ENCODE measurements around the gene CRACDL. TPM values are rescaled to one million over a fixed set of nuclear protein-coding genes. Genes with fewer than 3 reads are reported as not detected.

The CRACDL gene
- total and polyA plus RNA-seq, 4 experiments from 2014 or later = 0.25 to 1.3 (median 1.2) TPM

DNA sequence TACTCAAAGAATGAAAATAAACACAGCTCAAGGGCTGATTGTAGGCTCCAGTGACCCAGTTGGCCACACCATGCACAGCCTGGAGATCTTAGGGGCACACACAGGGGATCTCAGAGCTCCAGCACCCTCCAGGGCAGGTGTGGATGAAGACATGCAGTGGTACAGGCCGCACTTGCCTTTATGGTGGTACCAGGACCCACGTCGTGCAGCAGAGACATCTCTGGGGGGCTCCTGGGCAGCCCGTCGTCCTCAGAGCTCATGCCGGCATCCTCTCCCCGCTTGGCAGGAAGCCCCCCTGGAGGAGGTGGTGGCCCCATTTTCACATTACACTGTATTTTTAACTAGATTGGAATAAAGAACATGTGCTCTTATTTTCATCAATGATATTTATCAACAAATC, 103.9 kb downstream of the CRACDL start:
- Histone ChIP-seq H3K36me3 (ENCODE audit: insufficient read depth, low read length) (no peaks in the 10 kb centered on the region), H3K4me3 (ENCODE audit: low read length in 2 of 2) (no peak overlapping the region), H3K9me3 (ENCODE audit: control insufficient read depth in 1 of 2, low read length in 2 of 2) (no peaks in the 10 kb centered on the region), H3K4me1 (ENCODE audit: insufficient read depth, low read length) (peaks cover 75% of the 10 kb centered on the region), H3K27me3 (ENCODE audit: insufficient read depth, low read length) (no peaks in the 10 kb centered on the region), H3K27ac (ENCODE audit: low read depth, low read length) (no peak overlapping the region)
- no peak for DNase-seq
- Mint-ChIP-seq H3K4me3 (peak overlapping the region in 2 of 8 donors; percentile 24 to 54), H3K36me3 (no peaks in the 10 kb centered on the region), H3K9me3 (no peaks in the 10 kb centered on the region), H3K4me1 (peaks cover 60 to 88% (median 76%) of the 10 kb centered on the region in 4 donors), H3K27me3 (no peaks in the 10 kb centered on the region), H3K27ac (peak overlapping the region in 5 of 7 donors; percentile 25 to 80 (median 52))
- POLR2A ChIA-PET (ENCODE audit: partially characterized antibody) = interaction anchor here (1.0 to 19.4 kb wide), 4 partner anchors 10 to 133 kb away, joined by 3 to 209 read pairs (median 3); partner anchors contain the start of gene MGAT4A
- intact Hi-C loops (cut with micrococcal nuclease) = no loop called here
- CTCF ChIA-PET (ENCODE audit: partially characterized antibody) = interaction anchor here (0.6 to 5.4 kb wide), 6 partner anchors 10 to 183 kb away, joined by 3 to 22 read pairs (median 4); no protein-coding TSS in a partner anchor

DNA sequence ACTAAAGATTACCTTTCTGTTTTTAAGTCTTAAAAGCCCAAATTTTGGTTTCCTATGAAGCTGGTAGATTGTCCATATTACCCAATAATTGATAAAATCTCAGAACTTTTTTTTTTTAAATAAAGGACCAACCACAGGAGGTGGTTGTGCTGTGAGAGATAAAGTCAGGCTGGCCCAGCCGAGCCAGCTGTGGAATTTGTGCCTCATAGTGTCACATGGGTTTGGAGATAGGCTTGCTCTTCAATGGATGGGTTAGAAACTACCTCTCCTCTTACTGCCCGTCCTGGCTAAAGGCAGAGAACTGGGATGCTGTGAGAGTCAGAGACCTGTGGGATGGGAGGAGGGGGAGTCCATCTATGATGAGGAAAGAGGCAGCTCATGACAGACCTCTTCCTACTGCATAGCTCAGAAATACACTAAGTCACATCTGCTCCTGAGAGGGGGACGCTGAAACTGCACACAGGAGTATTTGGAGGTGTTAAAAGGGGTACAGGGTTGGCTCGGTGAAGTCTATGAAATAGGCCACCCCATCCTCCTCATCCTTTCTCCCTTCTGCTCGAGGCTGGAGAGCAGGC, 105.4 kb downstream of the CRACDL start:
- peak overlapping the region in 6 of 7 donors; percentile 51 to 93 (median 86) for H3K27ac Mint-ChIP-seq
- Histone ChIP-seq H3K27me3 (ENCODE audit: insufficient read depth, low read length) (no peaks in the 10 kb centered on the region), H3K4me1 (ENCODE audit: insufficient read depth, low read length) (peaks cover 59% of the 10 kb centered on the region), H3K9me3 (ENCODE audit: control insufficient read depth in 1 of 2, low read length in 2 of 2) (no peaks in the 10 kb centered on the region), H3K27ac (ENCODE audit: low read depth, low read length) (no peak overlapping the region), H3K4me3 (ENCODE audit: low read length in 2 of 2) (no peak overlapping the region), H3K36me3 (ENCODE audit: insufficient read depth, low read length) (no peaks in the 10 kb centered on the region)
- no peak for DNase-seq
- H3K4me1 Mint-ChIP-seq = peaks cover 55 to 89% (median 75%) of the 10 kb centered on the region in 4 donors
- CTCF ChIA-PET (ENCODE audit: partially characterized antibody) = interaction anchor here (1.7 to 5.4 kb wide), 3 partner anchors 9 to 1024 kb away, joined by 3 to 22 read pairs (median 22); no protein-coding TSS in a partner anchor
- peaks cover 0 to 1% of the 10 kb centered on the region in 2 donors for H3K36me3 Mint-ChIP-seq
- H3K27me3 Mint-ChIP-seq = no peaks in the 10 kb centered on the region
- intact Hi-C loops (cut with micrococcal nuclease) = no loop called here
- POLR2A ChIA-PET (ENCODE audit: partially characterized antibody) = interaction anchor here (1.2 to 19.4 kb wide), 4 partner anchors 59 to 181 kb away, joined by 3 to 209 read pairs (median 15); partner anchors contain the start of gene MGAT4A
- peak overlapping the region in 2 of 8 donors; percentile 8 to 70 for H3K4me3 Mint-ChIP-seq
- no peaks in the 10 kb centered on the region for H3K9me3 Mint-ChIP-seq

DNA sequence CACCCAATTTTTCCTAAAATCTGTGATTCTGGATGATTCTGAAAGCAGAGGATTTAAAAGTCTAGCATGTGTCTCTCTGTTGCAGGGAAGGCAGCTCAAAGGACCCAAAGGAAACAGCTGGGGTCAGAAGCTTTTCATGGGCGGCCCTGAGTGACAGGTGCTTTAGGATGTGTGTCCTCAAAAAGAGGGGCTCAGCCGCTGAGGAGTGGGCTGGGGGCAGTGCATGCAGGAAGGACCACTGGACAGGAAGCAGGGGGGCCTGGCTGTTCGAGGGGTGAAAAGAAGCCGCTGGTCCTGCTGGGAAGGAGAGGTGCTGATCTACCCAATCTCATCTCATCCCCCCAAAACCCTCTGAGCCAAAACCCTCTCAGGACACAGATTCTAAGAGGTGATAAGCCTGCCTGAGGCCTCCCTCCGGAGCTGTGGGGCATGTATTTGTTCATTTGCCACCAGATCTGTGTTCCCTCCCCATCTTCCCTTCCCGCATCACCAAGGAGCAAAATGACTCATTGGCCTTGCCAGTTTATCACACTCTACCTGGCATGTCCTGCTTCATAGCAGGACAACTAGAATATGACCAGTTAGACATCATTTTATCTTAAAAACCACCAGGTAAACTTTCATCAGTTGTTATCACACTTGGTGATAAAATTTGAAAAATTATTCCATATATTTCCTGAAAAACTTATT, 106.3 kb downstream of the CRACDL start:
- Mint-ChIP-seq H3K4me1 (peaks cover 53 to 92% (median 75%) of the 10 kb centered on the region in 4 donors), H3K27ac (peak overlapping the region; percentile 75 to 94 (median 91)), H3K9me3 (no peaks in the 10 kb centered on the region), H3K27me3 (no peaks in the 10 kb centered on the region), H3K4me3 (peak overlapping the region in 7 of 8 donors; percentile 61 to 75 (median 70)), H3K36me3 (peaks cover 0 to 1% of the 10 kb centered on the region in 2 donors)
- Histone ChIP-seq H3K27ac (ENCODE audit: low read depth, low read length) (peak overlapping the region; percentile 44), H3K27me3 (ENCODE audit: insufficient read depth, low read length) (no peaks in the 10 kb centered on the region), H3K4me3 (ENCODE audit: low read length in 2 of 2) (no peak overlapping the region), H3K36me3 (ENCODE audit: insufficient read depth, low read length) (no peaks in the 10 kb centered on the region), H3K4me1 (ENCODE audit: insufficient read depth, low read length) (peaks cover 61% of the 10 kb centered on the region), H3K9me3 (ENCODE audit: control insufficient read depth in 1 of 2, low read length in 2 of 2) (no peaks in the 10 kb centered on the region)
- intact Hi-C loops (cut with micrococcal nuclease) = no loop called here
- no peak for DNase-seq
- ChIA-PET CTCF (ENCODE audit: partially characterized antibody) (interaction anchor here (1.1 to 2.9 kb wide), 8 partner anchors 13 to 1023 kb away, joined by 3 to 22 read pairs (median 4); no protein-coding TSS in a partner anchor), POLR2A (ENCODE audit: partially characterized antibody) (interaction anchor here (1.2 to 19.4 kb wide), 10 partner anchors 58 to 196 kb away, joined by 3 to 209 read pairs (median 3); partner anchors contain the start of gene MGAT4A)

DNA sequence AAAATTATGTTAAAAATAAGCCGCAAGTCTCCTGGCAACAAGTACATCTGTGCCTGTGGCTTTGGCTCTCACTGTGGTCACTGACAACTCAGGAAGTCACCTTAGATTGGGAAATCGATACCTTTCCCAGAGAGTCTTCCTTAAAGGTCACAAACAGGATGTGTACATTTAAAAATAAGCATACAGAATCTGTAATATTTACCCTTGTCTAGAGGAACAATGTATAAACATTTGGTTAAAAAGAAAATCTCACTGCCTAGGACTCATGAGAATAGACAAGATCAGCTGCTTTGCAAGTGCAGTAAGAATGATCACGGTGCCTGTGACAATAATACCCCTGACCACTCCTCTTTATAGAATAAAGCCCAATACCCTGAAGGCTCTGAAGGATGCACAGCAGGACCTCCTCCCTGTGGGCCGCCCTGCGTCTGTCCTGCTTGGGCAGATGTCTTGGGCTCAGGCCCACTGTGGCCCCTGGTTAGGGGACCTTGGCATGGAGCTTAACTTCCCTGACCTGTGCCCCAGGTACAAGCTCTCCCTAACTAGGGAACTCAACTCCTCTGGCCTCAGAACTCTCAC, 107.1 kb downstream of the CRACDL start:
- Mint-ChIP-seq H3K4me3 (peak overlapping the region; percentile 49 to 75 (median 70)), H3K27ac (peak overlapping the region; percentile 76 to 94 (median 93)), H3K36me3 (peaks cover 0 to 1% of the 10 kb centered on the region in 2 donors), H3K4me1 (peaks cover 54 to 97% (median 78%) of the 10 kb centered on the region in 4 donors), H3K9me3 (no peaks in the 10 kb centered on the region), H3K27me3 (no peaks in the 10 kb centered on the region)
- peaks cover 61% of the 10 kb centered on the region for H3K4me1 ChIP-seq (ENCODE audit: insufficient read depth, low read length)
- no peaks in the 10 kb centered on the region for H3K36me3 ChIP-seq (ENCODE audit: insufficient read depth, low read length)
- no peaks in the 10 kb centered on the region for H3K27me3 ChIP-seq (ENCODE audit: insufficient read depth, low read length)
- peak overlapping the region; percentile 44 for H3K27ac ChIP-seq (ENCODE audit: low read depth, low read length)
- intact Hi-C loops (cut with micrococcal nuclease) = no loop called here
- ChIA-PET CTCF (ENCODE audit: partially characterized antibody) (interaction anchor here (1.1 to 2.9 kb wide), 7 partner anchors 12 to 220 kb away, joined by 3 to 22 read pairs (median 5); no protein-coding TSS in a partner anchor), POLR2A (ENCODE audit: partially characterized antibody) (interaction anchor here (1.0 to 19.4 kb wide), 9 partner anchors 11 to 196 kb away, joined by 3 to 209 read pairs (median 3); partner anchors contain the start of gene MGAT4A)
- no peaks in the 10 kb centered on the region for H3K9me3 ChIP-seq (ENCODE audit: control insufficient read depth in 1 of 2, low read length in 2 of 2)
- peak; percentile 40 to 61 (median 49) for DNase-seq
- peak overlapping the region; percentile 15 to 19 for H3K4me3 ChIP-seq (ENCODE audit: low read length in 2 of 2)

DNA sequence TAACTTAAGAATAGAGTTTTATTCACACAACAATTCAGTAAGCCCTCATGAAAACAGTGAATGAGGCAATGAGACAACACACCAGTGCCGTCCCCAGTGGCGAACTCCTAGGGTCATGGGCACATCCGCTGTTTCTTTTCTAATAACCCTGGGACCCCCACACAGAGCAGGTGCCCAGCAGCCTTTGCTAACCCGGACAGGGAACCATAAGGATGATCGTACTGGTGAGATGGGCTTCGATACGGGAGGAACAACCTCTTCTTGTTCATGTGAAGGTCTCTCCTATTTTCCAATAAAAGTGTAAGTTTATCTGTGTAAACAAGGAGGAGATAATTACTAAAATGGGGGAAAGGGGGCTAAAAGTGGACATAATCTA, 107.7 kb downstream of the CRACDL start:
- H3K27ac Mint-ChIP-seq = peak overlapping the region; percentile 76 to 94 (median 93)
- ChIA-PET POLR2A (ENCODE audit: partially characterized antibody) (interaction anchor here (1.0 to 19.4 kb wide), 7 partner anchors 10 to 179 kb away, joined by 3 to 209 read pairs (median 3); partner anchors contain the start of gene MGAT4A), CTCF (ENCODE audit: partially characterized antibody) (interaction anchor here (1.5 to 2.9 kb wide), 4 partner anchors 14 to 219 kb away, joined by 3 to 22 read pairs (median 6); no protein-coding TSS in a partner anchor)
- no peaks in the 10 kb centered on the region for H3K27me3 ChIP-seq (ENCODE audit: insufficient read depth, low read length)
- H3K4me3 Mint-ChIP-seq = peak overlapping the region in 7 of 8 donors; percentile 61 to 75 (median 70)
- intact Hi-C loops (cut with micrococcal nuclease) = no loop called here
- H3K4me3 ChIP-seq (ENCODE audit: low read length in 2 of 2) = peak overlapping the region in 1 of 2 donors; percentile 15
- no peaks in the 10 kb centered on the region for H3K9me3 Mint-ChIP-seq
- H3K4me1 ChIP-seq (ENCODE audit: insufficient read depth, low read length) = peaks cover 60% of the 10 kb centered on the region
- peaks cover 0 to 2% of the 10 kb centered on the region in 2 donors for H3K36me3 Mint-ChIP-seq
- peaks cover 52 to 97% (median 78%) of the 10 kb centered on the region in 4 donors for H3K4me1 Mint-ChIP-seq
- H3K27ac ChIP-seq (ENCODE audit: low read depth, low read length) = no peak overlapping the region
- peaks cover 0 to under 1% of the 10 kb centered on the region in 2 donors for H3K27me3 Mint-ChIP-seq
- no peaks in the 10 kb centered on the region for H3K36me3 ChIP-seq (ENCODE audit: insufficient read depth, low read length)
- no peak for DNase-seq
- H3K9me3 ChIP-seq (ENCODE audit: control insufficient read depth in 1 of 2, low read length in 2 of 2) = no peaks in the 10 kb centered on the region

DNA sequence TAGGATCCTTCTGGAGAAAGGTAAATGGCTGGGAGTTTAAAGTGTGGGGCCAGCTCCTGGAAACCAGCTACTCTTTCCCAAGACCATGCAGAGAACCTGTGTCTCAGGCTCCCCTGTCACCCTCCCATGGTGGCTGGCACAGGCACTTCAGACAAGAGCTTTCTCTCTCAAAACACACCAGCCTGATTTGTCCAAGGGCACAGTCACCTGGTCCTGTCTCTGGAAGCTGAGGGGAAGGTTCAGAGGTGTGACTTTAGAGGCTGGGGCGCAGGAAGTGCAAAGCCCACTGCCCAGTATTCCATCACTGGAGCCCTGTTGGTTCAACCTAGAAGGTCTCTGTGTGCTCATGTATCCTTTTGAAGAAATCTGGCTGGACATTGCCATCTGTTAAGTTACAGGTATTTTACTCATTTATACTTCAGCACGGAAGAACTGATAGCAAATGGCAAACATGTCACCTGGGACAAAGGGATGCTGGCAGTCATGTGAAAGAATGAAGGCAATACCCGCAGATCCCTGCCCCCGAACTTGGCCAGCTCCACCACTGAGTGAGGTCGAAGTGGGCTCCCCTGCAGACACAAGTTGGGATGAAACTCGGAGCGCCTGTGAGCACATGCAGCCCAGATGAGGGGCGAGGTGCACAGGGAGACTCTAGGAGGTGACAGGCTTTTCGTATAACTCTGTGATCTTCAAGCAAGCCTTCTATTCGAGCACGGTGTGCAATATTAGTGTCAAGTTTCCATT, 108.2 kb downstream of the CRACDL start:
- CTCF ChIA-PET (ENCODE audit: partially characterized antibody) = interaction anchor here (1.2 to 1.9 kb wide), 3 partner anchors 14 to 98 kb away, joined by 3 to 7 read pairs (median 6); no protein-coding TSS in a partner anchor
- Histone ChIP-seq H3K27me3 (ENCODE audit: insufficient read depth, low read length) (no peaks in the 10 kb centered on the region), H3K9me3 (ENCODE audit: control insufficient read depth in 1 of 2, low read length in 2 of 2) (no peaks in the 10 kb centered on the region), H3K4me1 (ENCODE audit: insufficient read depth, low read length) (peaks cover 54% of the 10 kb centered on the region), H3K27ac (ENCODE audit: low read depth, low read length) (no peak overlapping the region), H3K4me3 (ENCODE audit: low read length in 2 of 2) (no peak overlapping the region), H3K36me3 (ENCODE audit: insufficient read depth, low read length) (no peaks in the 10 kb centered on the region)
- Mint-ChIP-seq H3K4me3 (peak overlapping the region in 6 of 8 donors; percentile 48 to 70 (median 66)), H3K27ac (peak overlapping the region; percentile 48 to 94 (median 91)), H3K4me1 (peaks cover 50 to 94% (median 75%) of the 10 kb centered on the region in 4 donors), H3K27me3 (peaks cover 0 to 1% of the 10 kb centered on the region in 2 donors), H3K9me3 (no peaks in the 10 kb centered on the region), H3K36me3 (peaks cover 0 to 3% of the 10 kb centered on the region in 2 donors)
- intact Hi-C loops (cut with micrococcal nuclease) = no loop called here
- POLR2A ChIA-PET (ENCODE audit: partially characterized antibody) = interaction anchor here (0.6 to 19.4 kb wide), 5 partner anchors 48 to 153 kb away, joined by 3 to 209 read pairs (median 9); partner anchors contain the start of gene MGAT4A
- DNase-seq = no peak

Data from CD4-positive, alpha-beta memory T cell (primary cell).